AG04450 (cell line): ENCODE measurements around the gene SRPRB. TPM values are rescaled to one million over a fixed set of nuclear protein-coding genes. Genes with fewer than 3 reads are reported as not detected.

Experiments
- CTCF ChIA-PET: fragments of 300-600, 350-600 bp; formaldehyde crosslinking; extraction: SDS; loops from one replicate; lab custom pipeline; 2022; ENCODE audit warnings: antibody characterized with exemption, inconsistent platforms; lab: Charles Lee
- POLR2A ChIA-PET: fragments of 350-600 bp; formaldehyde crosslinking; extraction: SDS; loops from one replicate; lab custom pipeline; 2021; ENCODE audit warnings: antibody characterized with exemption, inconsistent platforms; lab: Yijun Ruan, JAX
- DNase-seq: peaks from one replicate; pipeline ENCODE4 v3.0.0-alpha.2; 2011; ENCODE audit warnings: low read depth, low spot score
- H3K27ac ChIP-seq: one replicate; pipeline ENCODE4 v1.5.1; 2012; ENCODE audit warnings: low read depth, low read length, control low read depth
- H3K27me3 ChIP-seq: one replicate; pipeline ENCODE4 v1.6.0; 2012; ENCODE audit warnings: low read length; ENCODE audit not compliant: control insufficient read depth, insufficient read depth
- H3K4me3 ChIP-seq: 2 replicates; pipeline ENCODE4 v1.5.1; 2011; ENCODE audit warnings: mild to moderate bottlenecking, low read depth, low read length, control low read depth
- H3K9me3 ChIP-seq: 2 replicates; pipeline ENCODE4 v1.5.1; 2012; ENCODE audit warnings: low read length; ENCODE audit not compliant: control insufficient read depth, insufficient read depth
- CTCF ChIP-seq: IDR thresholded peaks from 2 replicates; pipeline ENCODE4 v1.5.1; 2011; ENCODE audit warnings: low read depth, low read length, control low read depth, inconsistent platforms
- polyA plus RNA-seq: library from polyadenylated mRNA; depleted of rRNA; stranded (reverse); fragments of >200 nt; gene quantifications from 2 replicates; pipeline ENCODE4 v1.2.3, GENCODE V29; 2011

SRPRB gene
- polyA plus RNA-seq, 1 experiment = 61.6 TPM

- H3K27me3 ChIP-seq = peaks cover 11% of the 10 kb centered on the region
- H3K27ac ChIP-seq = no peak overlapping the region
- DNase-seq = no peak
- ChIA-PET CTCF (no interaction called here), POLR2A (no interaction called here)
- no peak for TF ChIP-seq CTCF
- no peak overlapping the region for H3K4me3 ChIP-seq
- H3K9me3 ChIP-seq = no peaks in the 10 kb centered on the region
Measured at GRCh38 chr3:133758964-133759739, 46.5 kb upstream of the SRPRB start.

GRCh38 chr3:133759740-133760305 is 45.8 kb upstream of the SRPRB start:
- CTCF ChIA-PET = no interaction called here
- POLR2A ChIA-PET = no interaction called here
- no peaks in the 10 kb centered on the region for H3K9me3 ChIP-seq
- H3K27me3 ChIP-seq = peaks cover 11% of the 10 kb centered on the region
- no peak for TF ChIP-seq CTCF
- no peak for DNase-seq
- H3K27ac ChIP-seq = no peak overlapping the region
- no peak overlapping the region for H3K4me3 ChIP-seq

- DNase-seq = no peak
- CTCF ChIA-PET = interaction anchor here (0.7 kb wide), 1 partner anchor 57 kb away, joined by 3 read pairs; no protein-coding TSS in a partner anchor
- no peak overlapping the region for H3K27ac ChIP-seq
- H3K27me3 ChIP-seq = peaks cover 11% of the 10 kb centered on the region
- H3K4me3 ChIP-seq = no peak overlapping the region
- POLR2A ChIA-PET = no interaction called here
- no peak for TF ChIP-seq CTCF
- no peaks in the 10 kb centered on the region for H3K9me3 ChIP-seq
Measured at GRCh38 chr3:133760916-133761315, 44.7 kb upstream of the SRPRB start.

GRCh38 chr3:133761605-133762484 is 43.8 kb upstream of the SRPRB start:
- H3K9me3 ChIP-seq = no peaks in the 10 kb centered on the region
- POLR2A ChIA-PET = no interaction called here
- CTCF ChIA-PET = no interaction called here
- H3K27ac ChIP-seq = no peak overlapping the region
- DNase-seq = no peak
- H3K27me3 ChIP-seq = peaks cover 17% of the 10 kb centered on the region
- no peak for TF ChIP-seq CTCF
- no peak overlapping the region for H3K4me3 ChIP-seq
